NCI-H1105 (cell line): ENCODE data around the gene PMPCB.
"Not testable (repeated sequence)": the region's sequence is repeated elsewhere in the genome, so short reads cannot be mapped to it uniquely, and the experiment has no call there.

Experiments used
- DNase-seq: peaks from one replicate; lab custom pipeline; 2025; lab: John Stamatoyannopoulos, UW

Gene PMPCB, protein sequence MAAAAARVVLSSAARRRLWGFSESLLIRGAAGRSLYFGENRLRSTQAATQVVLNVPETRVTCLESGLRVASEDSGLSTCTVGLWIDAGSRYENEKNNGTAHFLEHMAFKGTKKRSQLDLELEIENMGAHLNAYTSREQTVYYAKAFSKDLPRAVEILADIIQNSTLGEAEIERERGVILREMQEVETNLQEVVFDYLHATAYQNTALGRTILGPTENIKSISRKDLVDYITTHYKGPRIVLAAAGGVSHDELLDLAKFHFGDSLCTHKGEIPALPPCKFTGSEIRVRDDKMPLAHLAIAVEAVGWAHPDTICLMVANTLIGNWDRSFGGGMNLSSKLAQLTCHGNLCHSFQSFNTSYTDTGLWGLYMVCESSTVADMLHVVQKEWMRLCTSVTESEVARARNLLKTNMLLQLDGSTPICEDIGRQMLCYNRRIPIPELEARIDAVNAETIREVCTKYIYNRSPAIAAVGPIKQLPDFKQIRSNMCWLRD

GRCh38 chr7:103296901-103297836, at the start of gene PMPCB:
Gene PMPCB, plus strand, starts transcription at chr7:103297435. Its CDS starts 25 bp downstream, at chr7:103297460.
- DNase-seq: peak; percentile 86

DNA sequence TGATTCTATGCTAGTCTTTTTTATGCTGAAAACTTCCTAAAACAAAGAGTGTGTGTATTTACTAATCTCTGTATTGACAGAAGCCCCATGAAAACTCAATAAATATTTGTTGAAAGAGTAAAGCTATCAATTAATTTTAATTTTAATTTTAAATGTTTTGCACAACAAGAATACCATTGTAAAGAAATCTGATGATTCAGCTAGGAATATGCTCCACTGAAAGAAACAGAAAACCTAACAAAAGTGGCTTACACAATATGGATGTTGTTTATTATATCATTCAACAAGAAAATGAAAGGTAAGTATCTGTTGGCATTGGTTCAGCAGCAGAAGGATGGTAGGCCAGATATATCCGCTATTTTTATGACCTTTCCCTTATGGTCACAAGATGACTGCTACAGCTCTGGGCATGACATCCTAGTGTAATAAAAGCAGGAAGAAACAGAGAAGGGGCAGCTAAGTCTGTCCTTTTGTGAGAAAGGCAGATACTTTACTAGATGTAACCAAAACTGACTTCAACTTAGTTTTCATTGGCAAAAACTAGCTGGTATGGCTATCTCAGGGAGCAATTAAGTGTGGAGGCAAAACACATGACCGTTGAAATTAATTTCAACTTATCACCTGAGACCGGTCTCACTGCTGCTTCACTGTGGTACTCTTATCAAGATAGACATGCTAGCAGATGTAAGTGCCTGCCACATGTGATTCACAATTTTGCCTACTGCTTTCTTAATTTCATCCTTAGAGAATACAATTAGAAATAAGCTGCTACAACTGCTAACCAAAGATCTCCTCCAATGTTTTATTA, 43.3 kb upstream of the PMPCB start:
- DNase-seq: peak; percentile 1

DNA sequence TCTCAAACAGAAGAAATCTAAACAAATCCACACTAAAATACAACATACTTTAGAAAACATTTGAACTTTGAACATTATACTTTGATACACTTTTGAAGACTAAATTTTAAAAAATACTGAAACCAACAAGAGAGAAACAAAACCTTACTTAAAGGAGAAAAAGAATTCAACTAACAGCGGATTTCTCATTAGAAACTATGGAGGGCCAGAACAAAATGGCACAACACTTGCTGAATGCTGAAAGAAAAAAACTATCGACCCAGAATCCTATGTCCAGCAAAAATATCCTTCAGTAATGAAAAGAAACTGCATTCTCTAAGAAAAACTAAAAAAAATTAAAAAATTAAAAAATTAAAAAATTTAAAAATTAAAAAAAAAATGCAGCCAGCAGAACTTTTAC, 33.2 kb upstream of the PMPCB start:
- DNase-seq: not testable (repeated sequence)

DNA sequence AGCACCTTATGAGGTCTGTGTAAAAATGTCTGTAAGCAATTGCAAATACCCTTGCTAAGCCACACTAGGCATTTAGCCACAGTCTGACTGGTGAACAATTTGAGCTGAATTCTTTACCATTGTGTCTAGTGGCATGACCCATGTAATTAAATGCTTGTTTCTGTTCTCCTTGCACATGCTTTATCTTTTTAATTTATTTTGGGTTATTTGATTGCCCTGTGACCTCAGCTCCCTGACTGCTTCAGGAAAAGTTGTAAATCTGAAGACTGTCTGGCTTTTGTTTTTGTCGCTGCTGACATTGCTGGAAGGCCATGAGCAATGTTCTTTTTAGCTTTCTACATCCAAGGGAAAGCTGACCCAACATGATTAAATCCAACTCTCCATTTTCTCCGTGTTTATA, 31.0 kb upstream of the PMPCB start:
- DNase-seq: not testable (repeated sequence)

DNA sequence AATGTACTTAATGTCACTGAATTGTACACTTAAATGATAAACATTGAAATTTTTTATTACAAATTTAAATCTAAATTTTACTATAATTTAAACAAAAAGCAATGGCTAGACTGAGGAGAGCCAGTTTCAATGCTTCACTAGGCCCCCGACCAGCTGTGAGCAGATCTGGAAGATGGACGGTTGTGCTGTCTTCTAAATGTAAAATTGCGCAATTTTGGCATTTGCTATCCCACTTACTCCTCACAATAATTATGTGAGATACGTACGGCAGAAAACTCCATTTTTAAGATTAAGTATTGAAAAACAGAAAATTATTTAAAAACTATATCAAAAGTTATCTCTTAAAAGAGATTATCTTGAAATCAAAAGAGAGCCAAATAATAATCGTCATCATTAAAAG, 23.9 kb upstream of the PMPCB start:
- not testable (repeated sequence) for DNase-seq

- DNase-seq: not testable (repeated sequence)
Measured at GRCh38 chr7:103274867-103275266, 22.4 kb upstream of the PMPCB start.

DNA sequence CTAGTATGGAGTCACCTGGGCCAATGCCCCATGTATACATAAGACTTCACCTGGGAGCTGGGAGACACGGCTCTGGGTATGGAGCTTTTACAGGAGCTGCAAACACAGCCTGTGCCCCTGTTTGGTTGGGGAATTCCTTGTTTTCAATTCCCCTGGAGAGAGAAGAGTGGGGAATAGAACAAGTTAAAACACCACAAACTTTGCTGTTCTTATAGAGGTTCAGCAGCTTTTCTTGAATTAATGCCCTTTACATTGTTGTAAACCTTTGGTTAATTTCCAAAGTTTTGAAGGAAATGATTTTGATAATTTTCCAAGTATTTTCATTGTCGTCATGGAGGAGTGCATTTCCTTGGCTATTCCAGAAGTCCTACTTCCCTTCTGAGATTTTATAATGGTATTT, 19.0 kb upstream of the PMPCB start:
- not testable (repeated sequence) for DNase-seq

- not testable (repeated sequence) for DNase-seq
Measured at GRCh38 chr7:103279636-103279962, 17.6 kb upstream of the PMPCB start.

DNA sequence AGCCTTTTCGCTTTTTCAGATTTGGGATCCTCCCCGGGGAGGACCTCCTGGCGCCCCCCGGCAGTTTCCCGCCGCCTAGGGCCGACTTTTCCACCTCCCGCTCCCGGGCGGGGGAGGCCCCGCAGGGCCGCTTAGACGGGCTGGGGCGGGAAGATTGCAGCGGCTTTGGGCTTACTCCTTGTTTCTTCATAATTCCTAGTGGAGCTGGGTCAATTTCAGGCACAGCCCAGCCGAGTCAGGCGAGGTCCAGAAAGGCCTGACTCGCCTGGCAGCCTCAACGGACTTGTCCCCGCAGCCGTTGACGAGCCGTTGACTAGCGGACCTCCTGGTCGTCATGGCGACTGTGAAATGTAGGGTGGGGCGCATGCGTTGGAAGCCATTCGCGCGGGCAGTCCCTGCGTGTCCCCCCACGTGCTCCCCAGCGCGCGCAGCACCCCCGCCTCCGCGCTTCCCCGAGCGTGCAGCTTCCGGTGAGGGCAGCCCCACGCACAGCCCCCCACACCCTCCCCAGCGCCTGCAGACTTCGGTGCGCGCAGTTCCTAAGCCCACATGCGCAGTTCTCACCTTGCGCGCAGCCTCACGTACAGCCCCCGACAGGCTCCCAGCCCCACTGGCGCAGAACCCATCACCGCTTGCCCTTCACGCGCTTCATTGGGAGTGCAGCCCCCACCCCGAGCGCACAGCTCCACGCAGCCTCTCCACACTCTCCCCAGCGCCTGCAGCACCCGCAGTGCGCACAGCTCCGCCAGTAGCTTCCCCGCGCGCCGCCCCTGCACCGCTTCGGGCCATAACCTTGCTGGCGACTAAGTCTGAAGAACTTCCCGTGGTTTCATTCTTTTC, 17.1 kb upstream of the PMPCB start:
- DNase-seq: peak; percentile 81

GRCh38 chr7:103280803-103281155, 16.5 kb upstream of the PMPCB start:
- not testable (repeated sequence) for DNase-seq

DNA sequence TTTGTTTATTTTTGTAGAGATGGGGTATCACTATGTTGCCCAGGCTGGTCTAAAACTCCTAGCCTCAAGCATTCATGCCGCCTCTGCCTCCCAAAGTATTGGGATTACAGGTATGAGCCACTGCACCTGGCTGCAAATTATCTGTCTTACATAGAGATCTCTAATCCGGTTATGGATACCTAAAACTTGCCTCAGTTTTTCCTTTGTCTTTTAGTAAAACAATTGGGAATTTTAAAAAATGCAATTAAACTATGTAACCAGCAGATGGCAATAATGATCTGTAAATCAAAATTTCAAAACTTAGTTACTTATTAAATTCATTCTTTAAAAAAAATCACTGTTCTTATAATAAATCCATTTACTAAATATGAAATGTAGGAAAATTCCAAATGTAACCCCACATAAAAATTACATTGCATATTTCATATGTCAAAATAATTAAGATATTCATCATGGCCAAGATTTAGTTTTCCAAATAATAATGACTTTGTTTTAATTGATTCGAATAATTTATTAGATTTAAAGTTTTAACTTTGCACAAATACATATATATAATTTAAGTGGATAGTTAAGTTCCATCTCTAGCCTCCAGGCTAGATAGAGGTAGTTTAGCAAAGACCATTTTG, 14.3 kb upstream of the PMPCB start:
- DNase-seq: not testable (repeated sequence)

DNA sequence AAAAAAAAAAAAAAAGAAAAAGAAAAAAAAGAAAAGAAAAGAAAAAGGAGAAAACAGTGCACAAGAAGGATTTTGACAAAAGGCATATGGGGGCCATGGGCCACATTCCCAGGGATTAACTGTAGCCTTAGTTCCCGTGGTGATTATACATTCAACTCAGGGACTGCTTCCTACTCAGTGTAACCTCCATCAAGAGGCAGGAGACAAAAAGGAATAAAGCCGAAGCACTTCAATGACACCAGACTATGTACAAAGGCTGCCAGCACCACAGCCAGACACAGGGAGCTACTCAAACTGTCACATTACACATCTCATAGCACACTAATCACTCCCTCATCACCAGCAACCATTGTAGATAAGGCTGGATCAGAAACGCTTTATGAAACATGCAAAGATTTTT, 5.1 kb upstream of the PMPCB start:
- DNase-seq: no peak

DNA sequence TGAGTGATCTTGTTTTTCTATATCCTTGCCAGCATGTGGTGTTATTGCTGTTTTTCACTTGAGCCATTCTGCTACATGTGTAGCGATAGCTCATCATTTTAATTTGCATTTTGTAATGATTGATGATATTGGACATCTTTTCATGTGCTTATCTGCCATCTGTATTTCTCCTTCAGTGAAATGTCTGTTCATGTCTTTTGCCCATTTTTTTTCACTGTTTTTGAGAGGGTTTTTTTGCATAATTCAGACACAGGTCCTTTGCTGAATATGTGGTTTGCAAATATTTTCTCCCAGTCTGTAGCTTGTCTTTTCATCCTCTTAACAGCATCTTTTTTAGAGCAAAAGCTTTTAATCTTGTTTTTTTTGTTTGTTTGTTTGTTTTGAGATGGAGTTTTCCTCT, 3.7 kb upstream of the PMPCB start:
- DNase-seq: no peak

DNA sequence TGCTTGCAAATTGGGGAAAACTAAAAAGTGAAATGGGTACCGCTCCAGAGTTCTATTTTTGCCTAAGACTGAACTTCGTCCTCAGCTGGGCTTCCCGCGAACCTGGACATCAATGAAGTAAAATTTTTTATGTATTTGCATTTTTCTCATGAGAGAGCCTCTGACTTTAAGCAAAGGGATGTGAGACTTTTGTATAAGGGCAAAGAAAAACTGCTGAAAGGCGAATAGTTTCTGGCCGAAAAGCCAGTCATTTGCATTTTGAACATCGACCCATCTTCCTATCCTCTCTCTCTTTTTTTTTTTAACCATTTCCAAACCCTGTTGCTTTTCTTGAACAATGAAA, 573 bp downstream of the PMPCB start:
- DNase-seq: no peak

DNA sequence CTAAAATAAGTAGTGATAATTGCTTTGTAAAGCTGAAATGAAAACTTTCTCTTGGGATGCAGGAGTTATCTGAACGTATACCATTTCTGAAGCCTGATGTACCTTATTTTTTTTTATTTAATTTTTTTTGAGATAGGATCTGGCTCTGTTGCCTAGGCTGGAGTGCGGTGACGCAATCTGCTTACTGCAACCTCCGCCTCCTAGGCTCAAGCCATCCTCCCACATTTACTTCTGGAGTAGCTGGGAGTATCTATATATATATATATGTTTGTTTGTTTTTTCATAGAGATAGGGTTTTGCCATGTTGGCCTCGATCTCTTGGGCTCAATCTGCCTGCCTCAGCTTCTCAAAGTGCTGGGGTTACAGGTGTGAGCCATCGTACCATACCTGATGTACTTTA, 2.4 kb downstream of the PMPCB start:
- no peak for DNase-seq

- no peak for DNase-seq
Measured at GRCh38 chr7:103301441-103301840, 4.2 kb downstream of the PMPCB start.

GRCh38 chr7:103307503-103308231, 10.4 kb downstream of the PMPCB start:
- DNase-seq: no peak

DNA sequence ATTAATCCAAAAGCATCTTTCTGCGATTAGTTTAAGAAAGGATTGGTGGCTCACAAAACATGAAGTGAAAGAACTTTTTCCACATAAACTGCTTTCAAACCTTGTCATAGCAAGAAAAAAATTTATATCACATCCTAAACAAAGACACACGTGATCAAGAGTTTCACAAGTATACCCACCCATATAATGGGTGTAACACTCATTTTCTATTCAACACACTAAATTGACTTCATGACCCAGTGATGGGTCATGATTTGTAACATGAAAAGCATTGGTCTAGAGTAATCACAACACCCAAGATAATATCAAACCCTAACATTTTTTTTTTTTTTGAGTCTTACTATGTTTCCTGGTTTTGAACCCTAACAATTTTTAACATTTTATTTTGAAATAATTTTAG, 17.6 kb downstream of the PMPCB start:
- no peak for DNase-seq

DNA sequence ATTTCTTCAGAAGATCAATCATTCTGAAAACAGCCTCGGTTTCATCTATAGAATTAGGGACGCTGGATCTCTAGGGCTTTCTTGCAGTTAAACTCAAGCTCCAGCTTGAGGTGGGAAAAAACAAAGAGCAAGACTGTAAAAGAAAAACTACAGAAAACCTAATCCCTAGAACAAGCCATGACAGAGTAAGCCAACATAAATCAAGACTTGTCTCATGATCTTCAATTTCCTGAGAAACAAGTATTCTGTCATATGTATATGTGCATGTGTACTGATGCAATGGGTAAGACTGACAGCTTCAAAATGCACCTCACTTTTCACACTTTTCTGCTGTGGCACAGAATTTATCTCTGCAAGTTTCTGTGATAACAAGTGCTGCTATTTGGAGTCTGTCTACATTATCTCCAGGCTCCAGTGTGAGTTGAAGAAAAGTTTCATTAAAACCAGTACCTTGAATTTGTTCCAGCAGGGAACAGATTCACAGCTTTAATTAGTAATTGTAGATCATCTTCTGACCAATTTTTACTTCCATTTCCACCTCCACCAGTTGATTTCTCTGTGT, 19.2 kb downstream of the PMPCB start:
- no peak for DNase-seq

DNA sequence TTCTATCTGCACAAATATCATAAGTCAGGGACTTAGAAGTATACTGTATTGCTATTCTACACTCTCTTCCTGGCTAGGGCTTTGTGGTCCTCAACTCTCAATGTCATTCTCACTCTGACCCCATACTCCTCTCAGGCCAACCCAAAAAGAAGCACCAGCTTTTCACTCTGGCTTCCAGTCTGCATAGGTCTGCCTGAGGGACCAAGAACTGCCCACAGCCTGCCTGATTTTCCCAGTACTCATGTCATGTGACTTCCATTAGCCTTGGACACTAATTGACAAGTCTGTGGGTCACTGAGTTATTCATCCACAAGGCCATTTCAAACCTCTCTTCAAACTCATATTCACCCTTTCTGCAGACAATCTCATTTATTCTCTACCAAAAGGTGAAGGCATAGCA, 19.8 kb downstream of the PMPCB start:
- DNase-seq: no peak
